Spleen (tissue), 7 donors: ENCODE data around the gene NMT2.

ENCODE experiments used
- POLR2A ChIP-seq, 3 donors: fragments of 450-650 bp; IDR thresholded peaks; one replicate each; pipeline ENCODE4 v1.5.1; 2017; ENCODE audit warnings: antibody characterized with exemption in 3 of 3, mild to moderate bottlenecking in 1 of 3
- POLR2AphosphoS5 ChIP-seq, 3 donors: sonication (generic); formaldehyde crosslinking; IDR thresholded peaks; one replicate each; pipeline ENCODE4 v1.5.1; 2017; ENCODE audit warnings: antibody characterized with exemption in 3 of 3
- TF ChIP-seq, protein P1 (sequence below), 11 experiments: fragments of 200-600 bp in 7 of 11; fragments of 450-650 bp in 4 of 11; sonication (generic) in 4 of 11; IDR thresholded peaks in 8 of 11; conservative IDR thresholded peaks in 3 of 11; 1 replicate in 7 of 11; 2 replicates in 4 of 11; pipeline versions ENCODE4 v1.4.0 to v1.8.0; 2016 to 2021; ENCODE audit warnings: antibody characterized with exemption in 11 of 11, inconsistent platforms in 4 of 11, mild to moderate bottlenecking in 1 of 11
- donor health status: DM: no; HTN: no; CAD: no; lungs with moderate emphysema.
- donor health status: DM: no; HTN: no; CAD: no.
- donor health status: DM: no; HTN: no; CAD: no.

DNA sequence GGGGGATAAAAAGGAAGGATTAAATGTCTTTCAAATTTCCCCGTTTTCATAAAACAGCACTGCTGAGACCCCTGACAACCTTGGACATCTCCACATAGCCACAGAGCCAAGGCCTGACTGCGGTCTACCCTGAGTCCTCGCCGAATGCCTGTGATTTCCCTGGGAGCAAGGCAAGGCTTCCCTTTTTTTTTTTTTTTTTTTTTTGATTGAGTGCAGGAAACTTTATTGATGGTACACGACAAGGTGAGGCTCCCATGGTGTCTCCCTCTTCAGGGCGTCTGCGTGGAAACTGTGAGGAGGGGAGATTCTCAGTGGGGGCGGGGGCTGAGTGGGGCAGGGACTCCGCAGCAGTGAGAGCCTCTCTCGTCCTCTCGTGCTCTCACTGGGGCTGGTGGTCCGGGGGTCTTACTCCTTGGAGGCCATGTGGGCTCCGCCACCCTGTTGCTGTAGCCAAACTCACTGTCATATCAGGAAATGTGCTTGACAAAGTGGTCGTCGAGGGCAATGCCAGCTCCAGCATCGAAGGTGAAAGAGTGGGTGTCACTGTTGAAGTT lies 75.6 kb downstream of the NMT2 start:
- TF ChIP-seq, protein P1, sequence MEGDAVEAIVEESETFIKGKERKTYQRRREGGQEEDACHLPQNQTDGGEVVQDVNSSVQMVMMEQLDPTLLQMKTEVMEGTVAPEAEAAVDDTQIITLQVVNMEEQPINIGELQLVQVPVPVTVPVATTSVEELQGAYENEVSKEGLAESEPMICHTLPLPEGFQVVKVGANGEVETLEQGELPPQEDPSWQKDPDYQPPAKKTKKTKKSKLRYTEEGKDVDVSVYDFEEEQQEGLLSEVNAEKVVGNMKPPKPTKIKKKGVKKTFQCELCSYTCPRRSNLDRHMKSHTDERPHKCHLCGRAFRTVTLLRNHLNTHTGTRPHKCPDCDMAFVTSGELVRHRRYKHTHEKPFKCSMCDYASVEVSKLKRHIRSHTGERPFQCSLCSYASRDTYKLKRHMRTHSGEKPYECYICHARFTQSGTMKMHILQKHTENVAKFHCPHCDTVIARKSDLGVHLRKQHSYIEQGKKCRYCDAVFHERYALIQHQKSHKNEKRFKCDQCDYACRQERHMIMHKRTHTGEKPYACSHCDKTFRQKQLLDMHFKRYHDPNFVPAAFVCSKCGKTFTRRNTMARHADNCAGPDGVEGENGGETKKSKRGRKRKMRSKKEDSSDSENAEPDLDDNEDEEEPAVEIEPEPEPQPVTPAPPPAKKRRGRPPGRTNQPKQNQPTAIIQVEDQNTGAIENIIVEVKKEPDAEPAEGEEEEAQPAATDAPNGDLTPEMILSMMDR (IDR thresholded peaks at IDR 0.05 in 8 of 11, conservative IDR thresholded peaks at IDR 0.05 in 3 of 11), result no peak
- TF ChIP-seq POLR2AphosphoS5 (IDR thresholded peaks at IDR 0.05), result no peak
- TF ChIP-seq POLR2A (IDR thresholded peaks at IDR 0.05), result no peak
